ENCODE results near the gene CLDN9. TPM values are rescaled to one million over a fixed set of nuclear protein-coding genes. Genes with fewer than 3 reads are reported as not detected.
"Not testable (repeated sequence)": the region's sequence is repeated elsewhere in the genome, so short reads cannot be mapped to it uniquely, and the experiment has no call there.

CLDN9 gene
- total RNA-seq, 1 donor from 2014 or later: not detected

GRCh38 chr16:3052571-3053329 lies 40.0 kb downstream of the CLDN9 start:
- not testable (repeated sequence) for DNase-seq (ENCODE audit: extremely low read depth, low read depth, low spot score)

GRCh38 chr16:3053330-3053710 lies 40.6 kb downstream of the CLDN9 start:
- not testable (repeated sequence) for DNase-seq (ENCODE audit: extremely low read depth, low read depth, low spot score)

- DNase-seq (ENCODE audit: extremely low read depth, low read depth, low spot score): no peak
These were observed 42.4 kb downstream of the CLDN9 start for GRCh38 chr16:3054965-3055733.

GRCh38 chr16:3055734-3056115 lies 43.0 kb downstream of the CLDN9 start:
- DNase-seq (ENCODE audit: extremely low read depth, low read depth, low spot score): not testable (repeated sequence)

GRCh38 chr16:3056336-3057180 lies 43.8 kb downstream of the CLDN9 start:
- no peak for DNase-seq (ENCODE audit: extremely low read depth, low read depth, low spot score)

DNA sequence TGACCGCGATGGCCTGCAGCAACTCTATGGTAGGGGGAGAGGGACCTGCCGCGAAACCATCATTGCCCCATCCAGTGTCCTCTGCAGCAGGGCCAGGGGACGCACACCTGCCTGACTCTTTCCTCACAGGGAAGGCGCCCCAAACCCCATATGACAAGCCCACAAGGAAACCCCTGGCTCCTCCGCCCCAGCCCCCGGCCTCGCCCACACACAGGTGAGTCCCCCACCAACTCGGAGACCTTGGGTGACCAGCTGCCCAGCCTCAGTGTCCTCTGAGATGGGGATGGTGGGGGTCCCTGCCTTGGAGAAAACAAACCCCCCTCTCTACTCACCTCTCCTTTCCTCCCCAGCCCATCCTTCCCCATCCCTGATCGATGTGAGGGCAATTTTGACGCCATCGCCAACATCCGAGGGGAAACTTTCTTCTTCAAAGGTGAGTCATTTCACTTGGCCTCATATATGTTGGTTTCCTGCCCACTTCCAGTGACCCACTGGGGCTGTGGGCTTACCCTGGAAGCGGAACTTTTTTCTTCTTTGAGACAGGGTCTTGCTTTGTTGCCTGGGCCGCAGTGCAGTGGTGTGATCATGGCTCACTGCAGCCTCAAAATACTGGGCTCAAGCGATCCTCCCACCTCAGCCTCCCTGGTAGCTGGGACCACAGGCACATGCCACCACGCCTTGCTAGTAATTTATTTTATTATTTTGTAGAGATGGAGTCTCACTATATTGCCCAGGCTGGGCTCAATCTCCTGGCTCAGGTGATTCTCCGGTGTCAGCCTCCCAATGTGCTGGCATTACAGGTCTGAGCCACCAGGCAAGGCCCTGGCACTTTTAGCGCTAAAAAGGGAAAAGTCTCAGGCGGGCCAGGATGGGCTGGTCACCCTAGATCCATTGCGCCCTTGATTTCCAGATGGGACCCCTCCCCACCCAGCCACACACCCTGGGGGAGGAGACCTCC lies 44.7 kb downstream of the CLDN9 start:
- no peak for DNase-seq (ENCODE audit: extremely low read depth, low read depth, low spot score)

DNA sequence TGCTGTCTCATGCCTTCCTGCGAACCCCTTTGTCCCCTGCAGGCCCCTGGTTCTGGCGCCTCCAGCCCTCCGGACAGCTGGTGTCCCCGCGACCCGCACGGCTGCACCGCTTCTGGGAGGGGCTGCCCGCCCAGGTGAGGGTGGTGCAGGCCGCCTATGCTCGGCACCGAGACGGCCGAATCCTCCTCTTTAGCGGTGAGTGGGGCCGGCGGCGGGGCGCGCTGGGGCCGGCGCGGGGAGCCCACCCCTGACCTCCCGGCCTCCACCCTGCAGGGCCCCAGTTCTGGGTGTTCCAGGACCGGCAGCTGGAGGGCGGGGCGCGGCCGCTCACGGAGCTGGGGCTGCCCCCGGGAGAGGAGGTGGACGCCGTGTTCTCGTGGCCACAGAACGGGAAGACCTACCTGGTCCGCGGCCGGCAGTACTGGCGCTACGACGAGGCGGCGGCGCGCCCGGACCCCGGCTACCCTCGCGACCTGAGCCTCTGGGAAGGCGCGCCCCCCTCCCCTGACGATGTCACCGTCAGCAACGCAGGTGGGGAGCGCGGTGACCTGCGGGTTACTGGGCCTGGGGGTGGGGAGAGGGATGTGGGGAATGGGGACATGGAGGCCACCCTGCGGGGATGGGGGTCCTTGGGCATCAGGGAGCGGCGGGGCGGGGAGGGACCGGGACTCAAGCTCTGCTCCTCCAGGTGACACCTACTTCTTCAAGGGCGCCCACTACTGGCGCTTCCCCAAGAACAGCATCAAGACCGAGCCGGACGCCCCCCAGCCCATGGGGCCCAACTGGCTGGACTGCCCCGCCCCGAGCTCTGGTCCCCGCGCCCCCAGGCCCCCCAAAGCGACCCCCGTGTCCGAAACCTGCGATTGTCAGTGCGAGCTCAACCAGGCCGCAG lies 45.7 kb downstream of the CLDN9 start:
- no peak for DNase-seq (ENCODE audit: extremely low read depth, low read depth, low spot score)

GRCh38 chr16:3059041-3059722 lies 46.5 kb downstream of the CLDN9 start:
- no peak for DNase-seq (ENCODE audit: extremely low read depth, low read depth, low spot score)

- no peak for DNase-seq (ENCODE audit: extremely low read depth, low read depth, low spot score)
These were observed 47.1 kb downstream of the CLDN9 start for GRCh38 chr16:3059723-3060242.

- no peak for DNase-seq (ENCODE audit: extremely low read depth, low read depth, low spot score)
These were observed 47.8 kb downstream of the CLDN9 start for GRCh38 chr16:3060339-3061127.

DNA sequence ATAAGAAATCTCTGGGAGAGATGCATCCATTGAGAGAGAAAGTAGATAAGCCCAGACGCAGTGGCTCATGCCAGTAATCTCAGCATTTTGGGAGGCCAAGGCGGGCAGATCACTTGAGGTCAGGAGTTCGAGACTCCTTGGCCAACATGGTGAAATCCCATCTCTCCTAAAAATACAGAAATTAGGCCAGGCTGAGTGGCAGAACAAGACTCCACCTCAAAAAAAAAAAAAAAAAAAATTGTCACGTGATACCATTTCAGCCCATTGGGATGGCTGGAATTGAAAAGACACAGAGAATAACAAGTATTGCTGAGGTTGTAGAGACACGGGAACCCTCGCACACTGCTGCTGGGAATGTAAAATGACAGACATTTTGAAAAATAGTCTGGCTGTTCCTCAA lies 49.8 kb downstream of the CLDN9 start:
- no peak for DNase-seq (ENCODE audit: extremely low read depth, low read depth, low spot score)

- DNase-seq (ENCODE audit: extremely low read depth, low read depth, low spot score): no peak
These were observed 51.1 kb downstream of the CLDN9 start for GRCh38 chr16:3063625-3064386.

Other genes starting within 250 kb of the CLDN9 start
- 231 and 338 TPM in 2 replicates for gene ELOB, start 235.6 kb upstream of the CLDN9 start, total RNA-seq
- gene PRSS33, start 225.4 kb upstream of the CLDN9 start, total RNA-seq: not detected in 2 replicates
- not detected in 2 replicates for gene PRSS41, start 214.5 kb upstream of the CLDN9 start, total RNA-seq
- gene PRSS21, start 195.7 kb upstream of the CLDN9 start, total RNA-seq: not detected in 2 replicates
- 0.99 TPM in 1 of 2 replicates, not detected in the other for gene ZG16B, start 182.6 kb upstream of the CLDN9 start, total RNA-seq
- 0.44 TPM in 1 of 2 replicates, not detected in the other for gene PRSS22, start 154.8 kb upstream of the CLDN9 start, total RNA-seq
- gene FLYWCH2, start 129.7 kb upstream of the CLDN9 start, total RNA-seq: 81.6 and 96.0 TPM in 2 replicates
- 49.2 and 56.5 TPM in 2 replicates for gene FLYWCH1, start 101.0 kb upstream of the CLDN9 start, total RNA-seq
- gene KREMEN2, start 48.6 kb upstream of the CLDN9 start, total RNA-seq: 0.15 TPM in 1 of 2 replicates, not detected in the other
- gene PAQR4, start 43.6 kb upstream of the CLDN9 start, total RNA-seq: 10.7 and 14.9 TPM in 2 replicates
- gene PKMYT1, start 32.5 kb upstream of the CLDN9 start, total RNA-seq: 9.0 and 12.9 TPM in 2 replicates
- 0.12 and 12.9 TPM in 2 replicates for gene CLDN6, start 5.3 kb downstream of the CLDN9 start, total RNA-seq
- gene TNFRSF12A, start 7.4 kb downstream of the CLDN9 start, total RNA-seq: 202 and 204 TPM in 2 replicates
- 24.7 and 32.6 TPM in 2 replicates for gene HCFC1R1, start 11.0 kb downstream of the CLDN9 start, total RNA-seq
- 20.7 and 28.9 TPM in 2 replicates for gene THOC6, start 11.1 kb downstream of the CLDN9 start, total RNA-seq
- gene BICDL2, start 24.0 kb downstream of the CLDN9 start, total RNA-seq: not detected in 2 replicates
- gene MMP25, start 33.6 kb downstream of the CLDN9 start, total RNA-seq: 0.05 and 0.35 TPM in 2 replicates
- 960 and 1,559 TPM in 2 replicates for gene IL32, start 52.7 kb downstream of the CLDN9 start, total RNA-seq
- gene ZSCAN10, start 86.4 kb downstream of the CLDN9 start, total RNA-seq: not detected in 2 replicates
- gene ZNF205, start 99.7 kb downstream of the CLDN9 start, total RNA-seq: 19.8 and 26.3 TPM in 2 replicates
- 7.5 and 15.1 TPM in 2 replicates for gene ZNF213, start 122.1 kb downstream of the CLDN9 start, total RNA-seq
- gene OR1F1, start 175.3 kb downstream of the CLDN9 start, total RNA-seq: not detected in 2 replicates
- gene ZNF200, start 222.2 kb downstream of the CLDN9 start, total RNA-seq: 7.2 and 9.5 TPM in 2 replicates
- not detected in 2 replicates for gene MEFV, start 243.7 kb downstream of the CLDN9 start, total RNA-seq

Data from glomerular endothelial cell (primary cell).